CD4-positive, alpha-beta memory T cell (primary cell): ENCODE results near the gene MMP13. TPM values are rescaled to one million over a fixed set of nuclear protein-coding genes. Genes with fewer than 3 reads are reported as not detected.

ENCODE experiments used
- CTCF ChIA-PET: fragments of 350-600 bp; sonication (Branson Sonifier 250); formaldehyde crosslinking; loops from one replicate; lab custom pipeline; 2021; ENCODE audit warnings: inconsistent platforms; ENCODE audit not compliant: partially characterized antibody; lab: Charles Lee
- POLR2A ChIA-PET: fragments of 350-600 bp; sonication (Branson Sonifier 250); formaldehyde crosslinking; loops from one replicate; lab custom pipeline; 2021; ENCODE audit not compliant: partially characterized antibody; lab: Charles Lee
- DNase-seq, 5 donors: peaks; one replicate each; pipeline versions ENCODE4 v3.0.0 to v3.0.0-alpha.2; 2020 to 2022; ENCODE audit warnings: mixed read lengths in 1 of 5
- H3K27ac ChIP-seq: one replicate; pipeline ENCODE4 v1.7.0; 2013; ENCODE audit warnings: low read depth, low read length
- H3K27me3 ChIP-seq: 2 replicates; pipeline ENCODE4 v1.7.0; 2013; ENCODE audit warnings: mild to moderate bottlenecking, low read length, moderate library complexity; ENCODE audit not compliant: insufficient read depth
- H3K36me3 ChIP-seq: 2 replicates; pipeline ENCODE4 v1.7.0; 2013; ENCODE audit warnings: mild to moderate bottlenecking, low read length, moderate library complexity; ENCODE audit not compliant: insufficient read depth
- H3K4me1 ChIP-seq: 2 replicates; pipeline ENCODE4 v1.7.0; 2013; ENCODE audit warnings: mild to moderate bottlenecking, low read length, moderate library complexity; ENCODE audit not compliant: insufficient read depth
- H3K4me3 ChIP-seq, 2 donors: one replicate each; pipeline ENCODE4 v1.7.0; 2013; ENCODE audit warnings: low read length in 2 of 2, mild to moderate bottlenecking in 1 of 2
- H3K9me3 ChIP-seq, 2 donors: one replicate each; pipeline ENCODE4 v1.7.0; 2013; ENCODE audit warnings: low read length in 2 of 2, control low read depth in 1 of 2; ENCODE audit not compliant: control insufficient read depth in 1 of 2
- H3K27ac Mint-ChIP-seq, 7 donors: one replicate each; pipeline ENCODE4 v1.8.0; 2020 to 2021; ENCODE audit warnings: mixed read lengths in 7 of 7, mild to moderate bottlenecking in 6 of 7, inconsistent platforms in 3 of 7, moderate library complexity in 3 of 7
- H3K27me3 Mint-ChIP-seq, 2 donors: one replicate each; pipeline ENCODE4 v1.8.0; 2020 to 2021; ENCODE audit warnings: mixed read lengths in 2 of 2
- H3K36me3 Mint-ChIP-seq, 2 donors: one replicate each; pipeline ENCODE4 v1.8.0; 2020 to 2021; ENCODE audit warnings: mixed read lengths in 2 of 2, inconsistent platforms in 1 of 2, mild to moderate bottlenecking in 1 of 2
- H3K4me1 Mint-ChIP-seq, 4 donors: one replicate each; pipeline ENCODE4 v1.8.0; 2020 to 2021; ENCODE audit warnings: mixed read lengths in 4 of 4, mild to moderate bottlenecking in 1 of 4
- H3K4me3 Mint-ChIP-seq, 8 donors: one replicate each; pipeline ENCODE4 v1.8.0; 2020 to 2021; ENCODE audit warnings: mixed read lengths in 8 of 8, mild to moderate bottlenecking in 7 of 8, moderate library complexity in 6 of 8, inconsistent platforms in 3 of 8
- H3K9me3 Mint-ChIP-seq, 8 donors: one replicate each; pipeline ENCODE4 v1.8.0; 2020 to 2021; ENCODE audit warnings: mixed read lengths in 8 of 8, mild to moderate bottlenecking in 5 of 8, inconsistent platforms in 3 of 8, moderate library complexity in 1 of 8
- intact Hi-C: fragments of 100-400 bp; cut with micrococcal nuclease; formaldehyde crosslinking; loops from one replicate; pipeline ENCODE4 v1.15.1; 2023
- polyA plus RNA-seq, 2 donors: library from polyadenylated mRNA; unstranded; fragments of 300-500 nt; fragmentation: Illumina TruSeq; gene quantifications; one replicate each; pipeline ENCODE4 v1.2.3, GENCODE V29; 2021
- total RNA-seq, 2 experiments: library from RNA; stranded (reverse); gene quantifications; one replicate each; pipeline ENCODE4 v1.2.3, GENCODE V29; 2021

MMP13 gene
- total and polyA plus RNA-seq, 4 experiments from 2014 or later = not detected

DNA sequence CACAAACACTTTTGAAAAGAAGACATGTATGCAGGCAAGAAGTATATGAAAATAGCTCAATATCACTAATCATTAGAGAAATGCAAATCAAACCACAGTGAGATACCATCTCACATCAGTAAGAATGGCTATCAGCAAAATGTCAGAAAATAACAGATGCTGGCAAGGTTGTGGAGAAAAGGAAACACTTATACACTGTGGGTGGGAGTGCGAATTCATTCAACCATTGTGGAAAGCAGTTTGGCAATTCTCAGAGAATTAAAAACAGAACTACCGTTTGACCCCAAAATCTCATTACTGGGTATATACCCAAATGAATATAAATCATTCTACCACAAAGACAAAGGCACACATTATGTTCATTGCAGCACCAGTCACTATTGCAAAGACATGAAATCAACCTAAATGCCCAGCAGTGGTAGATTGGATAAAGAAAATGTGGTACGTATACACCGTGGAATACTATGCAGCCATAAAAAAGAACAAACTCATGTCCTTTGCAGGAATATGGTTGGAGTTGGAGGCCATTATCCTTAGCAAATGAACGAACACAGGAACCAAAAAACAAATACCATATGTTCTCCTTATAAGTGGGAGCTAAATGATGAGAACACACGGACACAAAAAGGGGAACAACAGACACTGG lies 18.5 kb downstream of the MMP13 start:
- Histone ChIP-seq H3K27ac (no peak overlapping the region), H3K4me1 (no peaks in the 10 kb centered on the region), H3K36me3 (no peaks in the 10 kb centered on the region), H3K9me3 (no peaks in the 10 kb centered on the region), H3K27me3 (no peaks in the 10 kb centered on the region), H3K4me3 (no peak overlapping the region)
- no peaks in the 10 kb centered on the region for H3K36me3 Mint-ChIP-seq
- peaks cover 0 to 5% (median under 1%) of the 10 kb centered on the region in 8 donors for H3K9me3 Mint-ChIP-seq
- H3K4me1 Mint-ChIP-seq = peaks cover 0 to 5% (median 3%) of the 10 kb centered on the region in 4 donors
- DNase-seq = no peak
- no peak overlapping the region for H3K27ac Mint-ChIP-seq
- no peak overlapping the region for H3K4me3 Mint-ChIP-seq
- H3K27me3 Mint-ChIP-seq = peaks cover 2 to 15% of the 10 kb centered on the region in 2 donors
- POLR2A ChIA-PET = no interaction called here
- intact Hi-C loops = no loop called here
- CTCF ChIA-PET = interaction anchor here (1.6 to 3.9 kb wide), 2 partner anchors 10 to 11 kb away, joined by 3 to 16 read pairs; no protein-coding TSS in a partner anchor

DNA sequence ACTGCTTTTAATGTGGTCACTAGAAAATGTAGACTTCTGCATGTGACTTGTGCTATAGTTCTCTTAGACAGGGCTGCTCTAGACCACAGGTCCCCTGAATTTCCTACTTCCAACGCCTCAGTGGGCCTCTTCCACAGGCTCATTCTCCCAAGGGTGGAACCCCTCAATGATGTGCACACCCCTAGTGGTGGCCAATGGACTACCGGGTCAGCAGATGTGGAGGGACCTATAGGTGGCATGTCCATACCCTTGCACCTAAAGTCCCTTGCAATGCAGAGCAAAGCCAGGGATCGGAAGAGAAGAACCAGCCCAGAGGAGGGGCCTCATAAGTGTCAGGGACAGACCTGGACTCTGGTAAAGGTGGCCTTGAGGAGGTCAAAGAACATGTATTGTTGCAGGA lies 20.0 kb downstream of the MMP13 start:
- Histone ChIP-seq H3K36me3 (no peaks in the 10 kb centered on the region), H3K9me3 (no peaks in the 10 kb centered on the region), H3K27ac (no peak overlapping the region), H3K27me3 (no peaks in the 10 kb centered on the region), H3K4me1 (no peaks in the 10 kb centered on the region), H3K4me3 (no peak overlapping the region)
- H3K27ac Mint-ChIP-seq = no peak overlapping the region
- ChIA-PET POLR2A (no interaction called here), CTCF (interaction anchor here (1.6 to 3.9 kb wide), 2 partner anchors 9 to 12 kb away, joined by 3 to 16 read pairs; no protein-coding TSS in a partner anchor)
- no peaks in the 10 kb centered on the region for H3K4me1 Mint-ChIP-seq
- H3K4me3 Mint-ChIP-seq = no peak overlapping the region
- peaks cover 0 to 5% (median under 1%) of the 10 kb centered on the region in 8 donors for H3K9me3 Mint-ChIP-seq
- DNase-seq = no peak
- intact Hi-C loops = no loop called here
- H3K27me3 Mint-ChIP-seq = peaks cover 3 to 10% of the 10 kb centered on the region in 2 donors
- H3K36me3 Mint-ChIP-seq = no peaks in the 10 kb centered on the region

DNA sequence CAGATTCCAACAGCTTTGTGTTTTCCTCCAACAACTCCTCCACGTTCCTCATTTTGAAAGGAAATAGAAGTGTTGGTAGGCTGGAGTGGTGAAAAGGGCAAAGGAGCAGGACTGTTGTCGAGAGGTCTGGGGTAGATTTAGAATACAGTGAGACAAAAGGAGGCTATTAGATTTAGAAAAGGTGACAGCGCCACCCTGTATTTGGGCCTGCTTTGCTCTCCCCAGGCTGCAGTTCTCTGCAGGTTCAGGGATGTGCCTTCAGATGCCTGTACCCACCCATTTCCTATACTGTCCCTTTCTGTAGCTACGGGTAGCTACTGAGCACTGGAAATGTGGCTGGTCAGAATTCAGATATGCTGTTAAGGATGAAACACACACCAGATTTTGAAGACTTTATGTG lies 20.8 kb downstream of the MMP13 start:
- H3K4me3 ChIP-seq = no peak overlapping the region
- H3K27me3 ChIP-seq = no peaks in the 10 kb centered on the region
- no peak overlapping the region for H3K27ac ChIP-seq
- no peak for DNase-seq
- Mint-ChIP-seq H3K4me1 (no peaks in the 10 kb centered on the region), H3K27me3 (peaks cover 4 to 10% of the 10 kb centered on the region in 2 donors), H3K36me3 (no peaks in the 10 kb centered on the region), H3K27ac (no peak overlapping the region), H3K9me3 (peaks cover 0 to 5% (median under 1%) of the 10 kb centered on the region in 8 donors), H3K4me3 (no peak overlapping the region)
- no peaks in the 10 kb centered on the region for H3K36me3 ChIP-seq
- H3K9me3 ChIP-seq = no peaks in the 10 kb centered on the region
- ChIA-PET CTCF (interaction anchor here (0.9 to 3.9 kb wide), 2 partner anchors 9 to 12 kb away, joined by 3 to 16 read pairs; no protein-coding TSS in a partner anchor), POLR2A (no interaction called here)
- intact Hi-C loops = no loop called here
- H3K4me1 ChIP-seq = no peaks in the 10 kb centered on the region

DNA sequence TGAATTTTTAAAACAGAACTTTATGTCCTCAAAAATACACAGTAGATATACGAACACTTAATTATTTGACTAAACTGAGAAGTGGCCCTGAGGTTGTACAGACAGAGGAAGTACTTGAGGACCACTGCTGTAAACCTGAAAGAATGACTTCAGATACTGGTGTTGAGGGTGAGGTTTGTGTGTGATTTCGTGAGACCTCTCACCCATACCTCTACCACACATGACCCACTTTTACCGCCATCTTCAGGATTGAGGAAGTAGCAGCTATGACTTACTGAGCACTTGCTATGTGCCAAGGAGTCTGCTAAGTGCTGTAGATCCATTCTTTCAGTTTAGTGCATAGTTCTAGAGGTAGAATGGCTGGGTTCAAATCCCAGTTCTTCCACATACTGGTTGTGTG lies 21.9 kb downstream of the MMP13 start:
- no peak for DNase-seq
- ChIA-PET POLR2A (no interaction called here), CTCF (interaction anchor here (0.9 kb wide), 1 partner anchor 10 kb away, joined by 3 read pairs; no protein-coding TSS in a partner anchor)
- no peaks in the 10 kb centered on the region for H3K4me1 ChIP-seq
- Mint-ChIP-seq H3K27ac (no peak overlapping the region), H3K27me3 (peaks cover 4 to 10% of the 10 kb centered on the region in 2 donors), H3K4me1 (no peaks in the 10 kb centered on the region), H3K4me3 (no peak overlapping the region), H3K36me3 (no peaks in the 10 kb centered on the region), H3K9me3 (peaks cover 0 to 5% (median under 1%) of the 10 kb centered on the region in 8 donors)
- no peaks in the 10 kb centered on the region for H3K27me3 ChIP-seq
- H3K4me3 ChIP-seq = no peak overlapping the region
- intact Hi-C loops = no loop called here
- H3K9me3 ChIP-seq = no peaks in the 10 kb centered on the region
- H3K36me3 ChIP-seq = no peaks in the 10 kb centered on the region
- no peak overlapping the region for H3K27ac ChIP-seq

DNA sequence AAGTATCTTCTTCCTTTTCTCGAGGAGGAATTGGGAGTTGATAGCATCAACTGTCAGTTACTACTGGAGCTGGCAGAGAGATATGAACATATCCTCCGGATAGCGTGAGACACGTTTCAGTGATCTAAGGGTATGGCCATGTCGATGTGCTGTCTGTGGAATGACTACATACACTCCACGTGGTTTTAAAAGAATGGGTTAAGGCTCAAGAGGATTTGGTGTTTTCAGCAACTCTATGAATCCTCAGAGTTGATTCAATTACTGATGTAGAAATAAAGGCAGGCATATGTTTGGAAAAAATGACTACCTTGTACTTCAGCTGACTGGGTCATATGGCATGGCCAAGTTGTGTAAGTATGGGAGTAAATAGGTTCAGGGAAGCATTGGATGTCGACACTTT lies 22.9 kb downstream of the MMP13 start:
- no peak overlapping the region for H3K4me3 Mint-ChIP-seq
- ChIA-PET CTCF (interaction anchor here (1.1 kb wide), 1 partner anchor 8 kb away, joined by 3 read pairs; no protein-coding TSS in a partner anchor), POLR2A (no interaction called here)
- H3K4me1 Mint-ChIP-seq = no peaks in the 10 kb centered on the region
- Histone ChIP-seq H3K9me3 (no peaks in the 10 kb centered on the region), H3K4me3 (no peak overlapping the region), H3K27me3 (no peaks in the 10 kb centered on the region), H3K27ac (no peak overlapping the region), H3K4me1 (no peaks in the 10 kb centered on the region), H3K36me3 (no peaks in the 10 kb centered on the region)
- H3K36me3 Mint-ChIP-seq = no peaks in the 10 kb centered on the region
- no peak for DNase-seq
- H3K27ac Mint-ChIP-seq = no peak overlapping the region
- intact Hi-C loops = no loop called here
- peaks cover 4 to 10% of the 10 kb centered on the region in 2 donors for H3K27me3 Mint-ChIP-seq
- H3K9me3 Mint-ChIP-seq = peaks cover 0 to 5% (median under 1%) of the 10 kb centered on the region in 8 donors

DNA sequence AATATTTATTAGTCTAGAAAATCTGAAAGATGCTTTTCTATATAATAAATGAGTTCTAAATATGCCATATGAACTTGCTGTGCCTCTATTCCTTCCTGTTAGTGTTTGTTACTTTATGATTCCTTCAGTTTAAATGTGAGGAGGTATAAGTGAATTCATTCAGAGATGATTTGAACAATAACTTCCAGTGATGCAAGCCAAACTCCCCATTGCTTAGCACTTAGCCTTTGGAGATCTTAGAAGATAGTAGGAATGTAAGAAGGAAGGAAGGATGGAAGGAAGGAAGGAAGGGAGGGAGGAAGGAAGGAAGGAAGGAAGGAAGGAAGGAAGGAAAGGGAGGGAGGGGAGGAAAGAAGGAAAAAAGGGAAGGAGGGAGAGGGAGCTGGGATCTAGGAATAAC lies 25.1 kb downstream of the MMP13 start:
- no peaks in the 10 kb centered on the region for H3K4me1 Mint-ChIP-seq
- H3K36me3 ChIP-seq = no peaks in the 10 kb centered on the region
- H3K27me3 Mint-ChIP-seq = peaks cover 3 to 9% of the 10 kb centered on the region in 2 donors
- peaks cover 0 to under 1% (median 0%) of the 10 kb centered on the region in 8 donors for H3K9me3 Mint-ChIP-seq
- no peaks in the 10 kb centered on the region for H3K9me3 ChIP-seq
- no peak overlapping the region for H3K27ac ChIP-seq
- POLR2A ChIA-PET = no interaction called here
- intact Hi-C loops = no loop called here
- CTCF ChIA-PET = interaction anchor here (1.0 to 4.1 kb wide), 2 partner anchors 9 to 11 kb away, joined by 3 to 15 read pairs; no protein-coding TSS in a partner anchor
- no peak for DNase-seq
- H3K36me3 Mint-ChIP-seq = no peaks in the 10 kb centered on the region
- no peak overlapping the region for H3K4me3 ChIP-seq
- H3K4me1 ChIP-seq = no peaks in the 10 kb centered on the region
- no peaks in the 10 kb centered on the region for H3K27me3 ChIP-seq
- H3K27ac Mint-ChIP-seq = no peak overlapping the region
- no peak overlapping the region for H3K4me3 Mint-ChIP-seq

DNA sequence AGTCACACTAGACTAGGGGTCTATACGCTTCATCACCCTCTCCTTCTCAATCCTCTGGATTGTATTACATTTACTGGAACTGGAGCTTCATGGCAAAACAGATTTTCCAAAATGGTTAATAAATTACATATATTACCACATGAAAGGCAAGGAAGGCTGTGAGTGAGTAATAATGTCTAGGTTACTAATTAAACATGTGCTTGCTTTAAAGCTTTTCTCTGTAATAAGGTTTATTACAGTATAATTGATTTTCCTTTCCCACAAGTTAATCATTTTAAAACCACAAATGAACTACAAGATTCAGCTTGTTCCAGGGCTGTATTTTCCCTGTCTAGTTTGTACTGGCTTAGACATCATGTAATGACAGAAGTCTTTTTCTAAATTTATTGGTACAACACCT lies 25.6 kb downstream of the MMP13 start:
- intact Hi-C loops = no loop called here
- no peak for DNase-seq
- H3K27ac Mint-ChIP-seq = no peak overlapping the region
- no peaks in the 10 kb centered on the region for H3K9me3 ChIP-seq
- H3K4me1 ChIP-seq = no peaks in the 10 kb centered on the region
- no peak overlapping the region for H3K4me3 ChIP-seq
- ChIA-PET CTCF (interaction anchor here (4.1 kb wide), 1 partner anchor 12 kb away, joined by 15 read pairs; no protein-coding TSS in a partner anchor), POLR2A (no interaction called here)
- no peak overlapping the region for H3K27ac ChIP-seq
- H3K9me3 Mint-ChIP-seq = no peaks in the 10 kb centered on the region
- no peak overlapping the region for H3K4me3 Mint-ChIP-seq
- no peaks in the 10 kb centered on the region for H3K36me3 Mint-ChIP-seq
- no peaks in the 10 kb centered on the region for H3K27me3 ChIP-seq
- no peaks in the 10 kb centered on the region for H3K36me3 ChIP-seq
- no peaks in the 10 kb centered on the region for H3K4me1 Mint-ChIP-seq
- peaks cover 2 to 8% of the 10 kb centered on the region in 2 donors for H3K27me3 Mint-ChIP-seq
